GOT3 (cell line): ENCODE measurements around the gene GDF10.

Source experiments
- DNase-seq: peaks from one replicate; lab custom pipeline; 2025; ENCODE audit warnings: mixed read lengths; lab: John Stamatoyannopoulos, UW

The GDF10 gene

DNA sequence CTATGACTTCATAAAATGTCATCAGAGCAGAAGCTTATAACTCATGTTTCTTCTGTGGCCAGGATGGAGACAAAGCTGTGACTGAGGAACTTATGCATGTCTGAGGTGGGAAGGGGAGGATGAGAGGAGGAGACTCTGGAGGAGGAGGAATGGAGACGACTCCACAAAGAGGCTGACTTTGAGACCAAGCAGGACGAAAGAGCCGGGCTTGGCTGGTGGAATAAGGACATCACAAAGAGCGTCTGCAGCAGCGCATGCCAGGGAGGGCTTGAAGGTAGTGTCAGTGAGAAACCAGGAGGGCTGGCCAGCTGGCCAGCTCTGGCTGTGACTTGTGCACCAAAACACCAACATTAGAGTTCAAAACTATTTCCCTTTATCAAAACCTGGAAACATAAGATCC lies 16.1 kb downstream of the GDF10 start:
- DNase-seq, result no peak

DNA sequence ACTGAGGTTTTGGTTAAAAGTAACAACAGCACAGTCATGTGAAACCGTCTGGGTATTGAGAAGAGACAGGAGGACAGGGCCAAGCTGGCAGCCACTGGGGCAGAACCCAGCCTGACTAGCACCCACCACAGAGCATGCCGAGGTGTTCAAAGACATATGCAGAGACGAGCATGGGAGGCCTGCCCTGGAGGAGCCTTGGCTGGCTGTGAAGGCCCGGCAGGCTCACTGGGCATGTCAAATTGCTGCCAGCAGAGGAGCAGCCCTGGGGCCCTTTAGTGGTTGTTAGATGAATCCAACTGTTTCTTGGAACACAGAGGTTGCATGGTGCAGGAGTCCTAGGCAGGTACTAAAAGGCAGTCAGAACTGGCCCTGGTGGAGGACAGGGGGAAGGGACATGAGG lies 17.3 kb downstream of the GDF10 start:
- no peak for DNase-seq

DNA sequence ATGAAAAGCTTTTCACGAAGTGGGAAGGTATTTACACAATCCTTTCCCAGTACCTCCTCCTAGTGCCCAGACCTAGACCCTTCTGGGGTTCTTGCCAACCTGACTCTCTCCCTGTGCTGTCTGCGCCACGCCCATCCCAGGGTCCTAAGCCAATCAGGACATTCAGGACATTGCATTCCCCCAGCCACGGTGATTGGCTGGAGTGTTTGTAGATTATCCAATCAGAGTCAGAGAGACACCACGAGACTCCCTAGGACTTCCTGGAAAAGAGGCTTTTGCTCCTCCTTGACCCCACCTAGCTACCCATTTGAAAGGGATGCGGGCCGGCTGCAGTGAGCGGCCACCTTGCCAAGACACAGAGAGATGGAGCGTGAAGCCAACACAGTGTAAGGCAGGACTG lies 18.7 kb downstream of the GDF10 start:
- no peak for DNase-seq

DNA sequence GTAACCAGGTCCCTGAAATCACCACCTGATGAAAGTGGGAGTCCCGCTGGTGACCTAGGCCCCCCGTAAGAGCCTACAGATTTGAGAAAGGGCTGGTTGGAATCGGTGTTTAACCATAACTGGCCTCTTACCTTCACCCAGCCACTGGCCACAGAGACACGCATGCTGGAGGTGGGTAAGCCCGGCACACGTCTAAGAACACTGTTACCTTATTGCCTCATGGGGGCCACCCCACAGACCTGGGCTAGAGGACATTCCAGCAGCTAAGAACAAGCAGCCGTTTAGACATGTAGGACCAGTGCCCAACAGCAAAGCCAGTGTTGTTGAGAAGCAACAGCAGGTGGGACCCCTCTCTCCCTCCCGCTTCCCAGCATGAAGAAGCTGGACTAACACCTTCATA lies 19.8 kb downstream of the GDF10 start:
- DNase-seq, result no peak

DNA sequence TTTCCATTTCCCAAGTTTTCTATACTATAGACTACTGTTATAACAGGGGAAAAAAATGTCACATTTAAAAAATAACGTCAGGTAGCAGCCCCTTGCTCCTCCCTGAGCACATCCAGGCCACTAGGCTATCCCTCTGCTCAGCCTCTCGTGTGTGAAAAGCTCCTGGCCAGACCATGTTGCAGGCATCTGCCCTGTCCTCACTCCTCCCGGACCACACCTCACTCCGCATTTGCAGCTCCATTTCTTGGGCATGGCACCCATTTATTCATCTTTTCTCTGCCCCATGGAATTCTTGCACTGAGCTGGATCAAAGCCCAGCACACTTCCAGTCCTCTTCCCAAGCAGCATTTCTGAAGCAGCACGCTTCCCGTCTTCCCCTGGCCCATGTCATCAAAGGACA lies 20.8 kb downstream of the GDF10 start:
- no peak for DNase-seq

DNA sequence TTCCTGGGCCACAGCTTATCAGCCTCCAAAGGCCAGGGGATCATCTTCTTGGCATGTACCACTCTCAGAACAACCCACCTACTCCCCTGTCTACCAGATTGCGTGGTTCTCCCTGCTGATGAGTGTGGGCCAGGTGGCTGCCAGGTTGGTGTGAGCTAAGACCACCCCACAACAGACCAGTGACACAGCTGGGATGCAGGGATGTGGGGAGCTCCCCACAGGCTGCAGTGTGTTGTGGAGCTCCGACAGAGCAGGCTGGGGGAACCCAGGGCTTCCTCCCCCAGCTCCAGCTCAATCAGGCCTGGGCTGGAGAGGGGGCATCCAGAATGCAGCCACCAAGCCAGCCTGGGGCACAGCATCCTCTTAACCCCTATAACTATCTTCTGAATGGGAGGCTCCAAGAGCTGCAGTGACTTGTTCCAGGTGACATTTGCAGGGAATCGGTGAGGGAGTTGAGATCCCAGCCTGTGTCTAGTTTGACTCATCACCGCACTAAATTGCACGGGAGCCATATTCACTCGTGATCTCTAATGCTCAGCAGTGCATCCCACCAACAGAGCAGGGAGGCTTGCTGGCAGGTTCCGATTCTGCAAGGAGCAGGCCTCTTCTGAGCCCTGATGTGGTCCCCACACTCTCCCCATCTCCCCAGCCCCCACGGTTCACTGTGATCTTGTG lies 21.7 kb downstream of the GDF10 start:
- DNase-seq, result no peak

DNA sequence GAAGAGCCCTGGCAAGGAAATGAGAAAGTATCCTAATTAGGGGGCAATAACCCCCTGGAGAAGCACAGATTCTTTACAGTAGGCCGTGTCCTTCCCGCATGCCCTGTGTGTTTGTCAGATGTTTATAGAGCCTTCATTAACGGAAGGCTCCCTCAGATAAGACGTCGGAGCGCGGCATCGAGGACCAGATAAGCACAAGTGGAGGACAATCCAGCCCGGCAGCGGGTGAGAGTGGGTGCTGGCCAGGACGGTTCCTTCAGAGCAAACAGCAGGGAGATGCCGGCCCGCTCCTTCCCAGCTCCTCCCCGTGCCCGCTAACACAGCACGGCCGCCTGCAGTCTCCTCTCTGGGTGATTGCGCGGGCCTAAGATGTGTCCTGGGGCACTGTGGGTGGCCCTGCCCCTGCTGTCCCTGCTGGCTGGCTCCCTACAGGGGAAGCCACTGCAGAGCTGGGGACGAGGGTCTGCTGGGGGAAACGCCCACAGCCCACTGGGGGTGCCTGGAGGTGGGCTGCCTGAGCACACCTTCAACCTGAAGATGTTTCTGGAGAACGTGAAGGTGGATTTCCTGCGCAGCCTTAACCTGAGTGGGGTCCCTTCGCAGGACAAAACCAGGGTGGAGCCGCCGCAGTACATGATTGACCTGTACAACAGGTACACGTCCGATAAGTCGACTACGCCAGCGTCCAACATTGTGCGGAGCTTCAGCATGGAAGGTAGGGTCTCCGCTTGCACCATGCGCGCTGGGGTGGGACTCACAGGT lies 22.5 kb downstream of the GDF10 start, which contains the start of gene GDF2:
GDF2 (plus strand) TSS at position 155 of the 762 bp plus-strand sequence; CDS start at position 370, 215 bp downstream.
- DNase-seq, result no peak

DNA sequence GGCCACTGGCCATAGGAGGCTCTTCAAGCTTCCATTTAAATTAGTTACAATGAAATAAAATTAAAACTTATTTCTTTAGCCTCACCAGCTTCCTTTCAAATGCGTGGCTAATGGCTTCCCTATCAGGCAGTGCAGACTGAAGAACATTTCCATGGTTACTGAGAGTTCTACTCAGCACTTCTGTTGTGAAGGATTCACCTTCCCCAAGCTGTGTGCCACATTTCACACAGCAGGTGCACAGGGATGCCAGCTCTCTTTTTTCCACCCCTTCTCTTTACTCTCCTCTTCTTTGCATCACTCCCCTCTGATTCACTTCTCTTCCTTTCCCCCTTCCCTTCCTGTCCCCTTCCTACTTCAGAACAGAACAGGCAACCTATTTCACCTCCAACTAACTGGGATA lies 23.1 kb downstream of the GDF10 start:
- no peak for DNase-seq

DNA sequence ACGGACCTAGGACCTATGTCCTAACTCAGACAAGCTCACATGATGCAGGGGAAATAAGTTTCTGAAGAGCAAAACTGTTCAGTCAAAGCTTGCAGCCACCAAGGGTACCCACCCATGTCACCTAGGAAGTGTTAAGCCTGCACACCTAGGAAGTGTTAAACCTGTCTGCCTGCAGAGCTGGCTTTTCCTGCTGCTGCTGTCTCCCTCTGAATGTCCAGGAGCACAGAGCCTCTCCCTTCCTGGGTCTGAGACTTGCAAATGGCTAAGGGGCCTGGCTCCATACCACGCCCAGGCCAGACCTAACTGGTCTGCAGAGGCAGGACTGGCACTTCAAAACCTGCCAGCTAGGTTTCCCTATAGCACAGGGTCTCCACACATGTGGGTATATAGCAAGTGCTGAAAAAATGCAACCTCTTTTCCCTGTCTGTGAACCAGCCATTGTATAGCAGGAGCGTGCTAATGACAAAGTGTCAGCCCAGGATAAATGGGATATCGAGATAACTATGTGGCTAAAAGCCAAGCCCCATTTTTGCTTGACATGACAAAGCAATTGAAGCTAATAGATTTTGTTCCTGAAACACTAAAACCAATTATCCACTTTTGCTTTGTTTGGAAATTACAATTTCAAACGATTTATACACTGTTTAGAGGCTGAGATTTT lies 23.8 kb downstream of the GDF10 start:
- DNase-seq, result no peak

DNA sequence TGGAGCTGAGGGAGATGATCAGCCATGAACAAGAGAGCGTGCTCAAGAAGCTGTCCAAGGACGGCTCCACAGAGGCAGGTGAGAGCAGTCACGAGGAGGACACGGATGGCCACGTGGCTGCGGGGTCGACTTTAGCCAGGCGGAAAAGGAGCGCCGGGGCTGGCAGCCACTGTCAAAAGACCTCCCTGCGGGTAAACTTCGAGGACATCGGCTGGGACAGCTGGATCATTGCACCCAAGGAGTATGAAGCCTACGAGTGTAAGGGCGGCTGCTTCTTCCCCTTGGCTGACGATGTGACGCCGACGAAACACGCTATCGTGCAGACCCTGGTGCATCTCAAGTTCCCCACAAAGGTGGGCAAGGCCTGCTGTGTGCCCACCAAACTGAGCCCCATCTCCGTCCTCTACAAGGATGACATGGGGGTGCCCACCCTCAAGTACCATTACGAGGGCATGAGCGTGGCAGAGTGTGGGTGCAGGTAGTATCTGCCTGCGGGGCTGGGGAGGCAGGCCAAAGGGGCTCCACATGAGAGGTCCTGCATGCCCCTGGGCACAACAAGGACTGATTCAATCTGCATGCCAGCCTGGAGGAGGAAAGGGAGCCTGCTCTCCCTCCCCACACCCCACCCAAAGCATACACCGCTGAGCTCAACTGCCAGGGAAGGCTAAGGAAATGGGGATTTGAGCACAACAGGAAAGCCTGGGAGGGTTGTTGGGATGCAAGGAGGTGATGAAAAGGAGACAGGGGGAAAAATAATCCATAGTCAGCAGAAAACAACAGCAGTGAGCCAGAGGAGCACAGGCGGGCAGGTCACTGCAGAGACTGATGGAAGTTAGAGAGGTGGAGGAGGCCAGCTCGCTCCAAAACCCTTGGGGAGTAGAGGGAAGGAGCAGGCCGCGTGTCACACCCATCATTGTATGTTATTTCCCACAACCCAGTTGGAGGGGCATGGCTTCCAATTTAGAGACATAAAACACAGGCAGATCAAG lies 25.6 kb downstream of the GDF10 start:
- DNase-seq, result no peak

DNA sequence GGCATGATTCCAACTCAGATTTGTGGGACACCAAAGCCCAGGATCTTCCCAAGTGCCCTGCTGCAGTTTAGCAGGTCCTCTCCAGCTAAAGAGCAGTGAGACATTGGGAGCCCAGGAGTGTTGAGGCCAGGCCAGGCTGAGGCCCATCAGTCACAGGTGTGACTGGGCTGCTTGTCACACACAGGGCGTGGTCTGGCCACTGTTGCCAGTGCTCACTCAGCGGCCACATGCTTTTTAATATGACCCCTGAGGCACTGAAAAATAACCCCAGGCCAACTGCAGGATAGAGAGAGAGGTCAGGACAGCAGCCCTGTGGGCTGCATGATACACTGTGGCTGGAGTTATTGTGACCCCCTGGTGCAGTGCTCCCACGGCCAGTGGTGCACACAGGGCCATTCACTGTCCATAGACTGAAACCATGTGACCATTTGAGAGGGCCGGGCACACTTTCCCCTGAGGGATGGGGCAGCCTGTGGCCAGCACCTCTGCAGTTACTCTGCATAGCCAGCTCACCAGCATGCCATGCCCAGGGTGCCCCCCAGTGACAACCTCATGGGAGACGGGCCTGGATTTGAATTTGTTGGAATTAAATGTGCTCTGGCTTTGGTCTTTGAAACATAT lies 26.4 kb downstream of the GDF10 start:
- DNase-seq, result no peak

DNA sequence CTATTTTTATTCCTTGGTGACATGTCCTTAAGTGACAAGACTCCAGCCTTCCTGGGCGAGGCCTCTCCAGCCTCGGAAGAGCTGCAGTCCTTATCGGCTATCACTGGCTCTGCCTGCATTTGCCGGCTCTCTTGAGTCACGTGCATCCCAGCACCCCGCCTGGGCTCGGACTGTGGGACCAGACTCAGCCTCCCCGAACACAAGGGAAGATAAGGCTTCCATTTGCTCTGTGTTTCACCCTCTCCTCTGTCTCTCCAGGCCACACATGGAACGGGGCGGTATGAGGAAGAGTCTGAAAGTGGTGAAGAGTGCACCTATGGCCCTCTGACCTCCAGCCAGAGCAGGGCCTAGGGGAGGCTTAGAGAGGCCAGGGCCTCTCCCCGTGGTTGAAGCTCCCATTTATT lies 26.9 kb downstream of the GDF10 start:
- DNase-seq, result no peak

DNA sequence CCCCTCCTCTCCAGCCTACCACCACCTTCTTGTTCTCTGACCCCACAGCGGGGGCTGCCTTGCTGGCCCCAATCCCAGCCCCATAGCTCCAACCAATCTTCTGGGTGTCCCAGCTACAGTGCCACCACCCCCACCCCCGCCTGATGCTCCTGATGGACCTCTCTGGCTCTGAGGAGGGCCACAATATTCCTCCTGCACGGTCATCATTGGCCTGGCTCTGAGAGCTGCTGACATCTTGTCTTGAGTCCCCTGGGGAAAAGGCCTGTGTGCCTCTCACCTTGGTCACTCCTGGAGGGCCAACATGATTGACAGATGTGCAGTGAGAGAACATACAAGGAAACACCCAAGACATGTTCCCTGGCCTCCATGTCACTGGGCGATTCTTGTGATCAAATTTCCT lies 29.9 kb downstream of the GDF10 start:
- DNase-seq, result no peak

DNA sequence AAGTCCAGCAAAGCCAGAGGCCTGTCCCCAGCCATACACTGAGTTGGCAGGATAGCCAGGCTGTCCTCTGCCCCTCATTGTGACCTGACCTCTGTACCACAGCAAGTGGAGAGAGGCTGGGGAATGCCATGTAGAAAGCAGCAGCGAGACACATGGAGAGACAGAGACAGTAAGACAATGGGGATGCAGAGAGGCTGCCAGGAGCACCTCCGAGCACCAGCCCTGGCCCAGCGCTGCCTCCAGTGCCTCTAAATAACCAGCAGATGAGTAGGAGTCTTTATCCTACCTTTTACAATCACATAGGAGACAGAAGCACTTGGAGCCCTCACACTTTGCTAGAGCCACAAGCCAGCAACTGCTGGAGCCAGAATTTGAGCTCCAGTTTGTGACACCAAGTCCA lies 30.4 kb downstream of the GDF10 start:
- DNase-seq, result no peak

DNA sequence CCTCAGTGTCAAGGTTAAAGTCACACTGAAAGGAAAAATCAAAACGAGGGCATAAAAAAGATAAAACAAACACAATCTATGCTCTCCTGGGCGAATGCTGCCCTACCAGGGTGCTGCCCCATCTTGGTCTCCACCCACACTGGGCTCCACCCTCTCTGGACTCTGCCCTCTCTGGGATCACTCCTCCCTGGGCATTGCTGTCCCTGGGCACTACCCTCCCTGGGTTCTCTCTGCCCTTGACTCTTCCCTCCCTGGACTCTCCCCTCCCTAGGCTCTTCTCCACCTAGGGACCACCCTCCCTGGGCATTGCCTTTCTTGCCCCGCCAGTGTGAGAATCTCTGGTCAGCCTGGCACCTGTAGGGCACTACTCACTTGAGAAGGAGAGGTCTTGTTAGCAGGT lies 30.8 kb downstream of the GDF10 start:
- no peak for DNase-seq

DNA sequence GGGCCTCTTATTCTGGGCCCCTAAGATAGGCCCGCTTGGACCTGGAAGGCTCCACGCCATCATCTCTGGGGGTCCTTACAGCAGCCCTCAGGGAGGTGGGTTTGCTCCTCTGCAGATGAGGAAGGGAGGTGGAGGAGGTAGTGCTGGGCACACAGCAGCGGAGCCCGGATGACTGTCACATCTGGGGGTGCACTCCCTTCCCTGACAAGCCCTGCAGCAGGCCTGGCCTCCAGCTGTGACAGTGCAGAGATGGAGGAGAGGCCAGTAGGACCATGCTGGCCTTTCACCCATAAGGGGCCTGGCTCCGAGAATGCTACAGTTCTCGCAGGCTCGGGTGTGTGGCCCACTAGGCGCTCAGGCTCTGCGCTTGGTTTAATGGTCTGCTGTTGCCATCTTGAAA lies 31.5 kb downstream of the GDF10 start:
- DNase-seq, result no peak

DNA sequence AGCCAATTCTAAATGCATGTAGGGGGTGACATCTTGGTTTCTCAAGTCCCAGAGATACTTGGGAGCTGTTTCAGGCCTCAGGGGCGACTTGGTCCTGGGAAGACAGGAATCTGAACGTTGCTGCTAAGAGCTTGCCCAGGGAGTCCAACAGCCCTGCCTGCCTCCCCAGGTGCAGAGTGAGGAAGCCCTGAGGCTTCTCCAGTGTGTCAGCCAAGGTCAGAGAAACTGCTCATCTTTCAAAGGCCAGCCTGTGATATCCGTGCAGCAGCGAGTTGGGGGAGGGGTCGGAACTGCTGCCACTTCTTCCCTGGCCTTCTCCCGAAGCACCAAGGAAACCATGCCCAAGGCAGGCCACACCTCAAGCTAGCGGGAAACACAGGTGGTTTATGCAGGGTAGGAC lies 32.0 kb downstream of the GDF10 start:
- no peak for DNase-seq

DNA sequence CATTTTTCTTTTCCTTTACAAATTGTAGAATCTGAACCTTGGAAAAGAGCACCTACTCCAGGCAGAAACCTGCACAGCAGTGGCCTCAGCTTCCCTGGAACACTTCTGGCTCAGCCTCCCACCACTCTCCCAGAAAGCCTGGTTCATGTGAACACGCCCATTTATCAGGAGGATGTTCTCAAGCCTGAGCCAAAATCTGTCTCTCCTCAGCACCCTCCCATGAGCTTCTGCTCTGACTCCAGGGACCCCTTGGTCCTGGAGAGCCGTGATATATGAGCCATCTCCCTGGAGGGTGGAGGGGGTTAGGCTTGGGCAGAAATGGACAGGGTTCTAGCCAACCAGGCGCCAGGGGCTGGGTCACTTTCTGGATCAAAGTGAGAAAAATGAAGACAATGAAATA lies 32.4 kb downstream of the GDF10 start:
- DNase-seq, result no peak

DNA sequence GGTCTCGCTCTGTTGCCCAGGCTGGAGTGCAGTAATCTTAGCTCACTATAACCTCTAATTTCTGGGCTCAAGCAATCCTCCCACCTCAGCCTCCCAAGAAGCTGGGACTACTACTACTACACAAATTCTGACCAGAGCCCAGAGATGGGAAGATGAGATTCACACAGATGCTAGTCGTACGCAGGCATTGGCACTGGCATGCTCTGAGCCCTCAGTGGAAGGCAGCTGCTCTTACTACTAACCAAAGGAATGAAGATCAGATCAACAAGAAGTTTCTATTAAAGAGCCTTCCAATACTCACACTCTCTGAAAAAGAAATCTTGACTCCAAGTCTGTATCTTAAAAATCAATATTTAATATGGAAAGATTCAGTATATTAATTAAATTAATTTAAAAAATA lies 32.9 kb downstream of the GDF10 start:
- no peak for DNase-seq

DNA sequence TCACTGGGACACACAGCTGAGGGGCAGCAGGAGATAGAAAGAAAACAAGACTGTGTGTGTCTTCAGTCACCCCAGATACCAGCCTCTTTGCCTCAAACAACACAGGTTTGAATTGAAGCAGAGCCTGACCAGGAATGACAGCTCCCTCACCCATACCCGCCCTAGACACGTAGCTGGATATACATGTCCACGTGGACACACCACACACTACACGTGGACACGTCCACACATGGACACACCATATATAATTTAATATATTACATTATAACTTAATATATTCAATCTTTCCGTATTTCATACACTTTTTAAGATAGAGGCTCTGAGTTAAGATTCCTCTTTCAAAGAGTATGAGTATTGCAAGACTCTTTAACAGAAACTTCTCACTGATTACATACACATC lies 33.5 kb downstream of the GDF10 start:
- no peak for DNase-seq

DNA sequence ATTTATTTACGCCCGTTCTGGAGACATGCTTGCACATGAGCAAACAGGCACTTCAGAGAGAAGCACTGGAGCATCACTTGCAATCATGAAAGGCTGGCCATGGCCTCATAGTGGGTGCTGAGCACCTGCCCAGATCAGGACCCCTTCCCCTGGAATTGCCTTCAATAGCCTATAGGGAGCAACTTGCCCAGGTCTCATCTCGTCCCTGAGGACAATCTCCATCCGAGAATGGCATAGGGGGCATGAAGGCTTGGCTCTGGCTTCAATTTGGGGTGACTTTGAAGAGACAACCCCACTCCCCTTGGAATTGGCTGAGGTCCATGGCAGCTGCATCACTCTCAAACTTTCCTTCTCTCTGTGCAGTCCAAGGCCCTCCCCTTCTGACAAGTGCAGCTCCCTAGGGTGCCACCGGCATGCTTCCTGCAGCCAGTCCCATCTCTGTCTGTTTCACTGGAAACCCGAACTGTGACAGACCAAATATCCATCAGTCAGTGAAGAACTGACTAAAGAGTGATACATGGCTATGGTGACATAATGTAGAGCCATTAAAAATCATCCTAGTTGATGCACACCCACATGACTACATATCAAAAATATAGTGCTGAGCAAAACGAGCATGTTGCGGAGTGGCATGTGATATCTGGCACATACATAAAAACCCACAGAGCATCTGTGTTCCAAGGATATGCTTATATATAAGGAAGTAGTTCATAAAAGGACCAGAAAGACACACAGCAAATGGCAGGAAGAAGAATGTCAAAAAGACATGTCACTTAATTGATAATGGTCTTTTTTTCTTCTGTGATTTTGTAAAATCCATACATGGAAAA lies 34.7 kb downstream of the GDF10 start:
- no peak for DNase-seq
